CD4-positive, alpha-beta T cell (primary cell): Measurements from ENCODE around the gene RBM33. TPM values are rescaled to one million over a fixed set of nuclear protein-coding genes. Genes with fewer than 3 reads are reported as not detected.

Source experiments
- ATAC-seq: fragments of 200-7000 bp; cut with Tn5 transposase; one replicate; pipeline ENCODE4 v1.10.0; 2022; ENCODE audit warnings: mild to moderate bottlenecking; ENCODE audit not compliant: poor library complexity
- CTCF ChIA-PET: fragments of 350-600 bp; sonication (Branson Sonifier 250); formaldehyde crosslinking; loops from one replicate; lab custom pipeline; 2021; ENCODE audit warnings: antibody characterized with exemption, inconsistent platforms; lab: Charles Lee
- POLR2A ChIA-PET: fragments of 350-600 bp; sonication (Branson Sonifier 250); formaldehyde crosslinking; loops from one replicate; lab custom pipeline; 2021; ENCODE audit warnings: antibody characterized with exemption, inconsistent platforms; lab: Charles Lee
- DNase-seq, 14 experiments: peaks; one replicate each; pipeline ENCODE4 v3.0.0-alpha.2; 2013 to 2020; ENCODE audit warnings: mixed read lengths in 2 of 14
- H3K27ac ChIP-seq, 2 donors: one replicate each; pipeline versions ENCODE4 v1.5.1 to v1.7.0; 2013; ENCODE audit warnings: low read length in 2 of 2, low read depth in 1 of 2, mild to moderate bottlenecking in 1 of 2
- H3K27me3 ChIP-seq, 2 experiments: 1 replicate in 1 of 2; 2 replicates in 1 of 2; pipeline versions ENCODE4 v1.6.1 to v1.7.0; 2013; ENCODE audit warnings: low read length in 2 of 2, control low read depth in 1 of 2, mild to moderate bottlenecking in 1 of 2, moderate library complexity in 1 of 2; ENCODE audit not compliant: insufficient read depth in 2 of 2, control insufficient read depth in 1 of 2
- H3K36me3 ChIP-seq: one replicate; pipeline ENCODE4 v1.6.1; 2013; ENCODE audit warnings: low read length, control low read depth; ENCODE audit not compliant: insufficient read depth
- H3K4me1 ChIP-seq: one replicate; pipeline ENCODE4 v1.6.1; 2013; ENCODE audit warnings: low read length, control low read depth; ENCODE audit not compliant: insufficient read depth
- H3K4me3 ChIP-seq: one replicate; pipeline ENCODE4 v1.5.1; 2013; ENCODE audit warnings: mild to moderate bottlenecking, low read length, moderate library complexity
- H3K9me3 ChIP-seq, 2 experiments: 1 replicate in 1 of 2; 2 replicates in 1 of 2; pipeline versions ENCODE4 v1.6.1 to v1.7.0; 2013; ENCODE audit warnings: low read length in 2 of 2, mild to moderate bottlenecking in 2 of 2, control low read depth in 1 of 2, moderate library complexity in 1 of 2; ENCODE audit not compliant: control insufficient read depth in 1 of 2, insufficient read depth in 1 of 2
- H3K27ac Mint-ChIP-seq: one replicate; pipeline ENCODE4 v1.8.0; 2020; ENCODE audit warnings: mixed read lengths
- H3K27me3 Mint-ChIP-seq: one replicate; pipeline ENCODE4 v1.8.0; 2021; ENCODE audit warnings: mixed read lengths
- H3K36me3 Mint-ChIP-seq: one replicate; pipeline ENCODE4 v1.8.0; 2021; ENCODE audit warnings: low read depth, mixed read lengths
- H3K4me1 Mint-ChIP-seq: one replicate; pipeline ENCODE4 v1.8.0; 2021; ENCODE audit warnings: low read depth, mixed read lengths
- H3K4me3 Mint-ChIP-seq: one replicate; pipeline ENCODE4 v1.8.0; 2020; ENCODE audit warnings: mild to moderate bottlenecking, mixed read lengths
- H3K9me3 Mint-ChIP-seq: one replicate; pipeline ENCODE4 v1.8.0; 2020; ENCODE audit warnings: mixed read lengths
- intact Hi-C, 2 experiments: fragments of 100-400 bp; cut with DNase I in 1 of 2; cut with micrococcal nuclease in 1 of 2; formaldehyde crosslinking; loops; one replicate each; pipeline versions ENCODE4 v1.15.1 to v1.9.0; 2023 to 2025; cut with DNase I, micrococcal nuclease
- total RNA-seq, 174 experiments: library from RNA in 2 of 174; stranded (reverse) in 2 of 174; gene quantifications; one replicate each; pipeline ENCODE4 v1.2.3 and lab custom pipeline; 2021 to 2026
- TF ChIP-seq, protein P1 (sequence below): fragments of 200-600 bp; IDR thresholded peaks from one replicate; pipeline ENCODE4 v1.8.0; 2022; ENCODE audit warnings: antibody characterized with exemption, mild to moderate bottlenecking

The RBM33 gene
- total RNA-seq, 2 experiments from 2014 or later, result 178 to 184 TPM

DNA sequence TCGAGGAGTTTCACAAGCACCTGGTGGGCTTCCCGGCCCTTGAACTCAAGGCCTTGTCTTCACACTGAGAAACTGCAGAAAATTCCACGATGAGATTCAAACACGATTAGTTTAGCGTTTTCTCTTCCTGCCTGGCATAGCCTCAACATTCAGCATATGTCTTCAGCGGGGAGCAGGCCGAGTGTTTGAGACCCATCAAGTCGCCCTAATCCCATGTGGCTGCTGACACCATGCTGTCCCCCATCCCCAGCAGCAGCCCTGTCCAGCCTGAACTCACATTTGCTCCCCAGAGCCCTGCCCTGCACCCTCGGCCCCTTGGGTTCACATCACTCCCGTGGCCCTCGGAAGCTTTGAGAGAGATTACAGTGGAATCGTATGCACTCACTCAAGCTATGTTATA is 35.3 kb upstream of the RBM33 start:
- H3K27me3 ChIP-seq, result no peaks in the 10 kb centered on the region
- ChIA-PET POLR2A (no interaction called here), CTCF (no interaction called here)
- Mint-ChIP-seq H3K4me3 (no peak overlapping the region), H3K36me3 (no peaks in the 10 kb centered on the region), H3K4me1 (no peaks in the 10 kb centered on the region), H3K9me3 (no peaks in the 10 kb centered on the region), H3K27me3 (peaks cover 5% of the 10 kb centered on the region), H3K27ac (no peak overlapping the region)
- no peak for DNase-seq
- ATAC-seq, result no peak
- H3K9me3 ChIP-seq, result no peaks in the 10 kb centered on the region
- H3K4me3 ChIP-seq, result no peak overlapping the region
- intact Hi-C loops, result no loop called here
- no peaks in the 10 kb centered on the region for H3K36me3 ChIP-seq
- H3K27ac ChIP-seq, result no peak overlapping the region
- TF ChIP-seq, protein P1, sequence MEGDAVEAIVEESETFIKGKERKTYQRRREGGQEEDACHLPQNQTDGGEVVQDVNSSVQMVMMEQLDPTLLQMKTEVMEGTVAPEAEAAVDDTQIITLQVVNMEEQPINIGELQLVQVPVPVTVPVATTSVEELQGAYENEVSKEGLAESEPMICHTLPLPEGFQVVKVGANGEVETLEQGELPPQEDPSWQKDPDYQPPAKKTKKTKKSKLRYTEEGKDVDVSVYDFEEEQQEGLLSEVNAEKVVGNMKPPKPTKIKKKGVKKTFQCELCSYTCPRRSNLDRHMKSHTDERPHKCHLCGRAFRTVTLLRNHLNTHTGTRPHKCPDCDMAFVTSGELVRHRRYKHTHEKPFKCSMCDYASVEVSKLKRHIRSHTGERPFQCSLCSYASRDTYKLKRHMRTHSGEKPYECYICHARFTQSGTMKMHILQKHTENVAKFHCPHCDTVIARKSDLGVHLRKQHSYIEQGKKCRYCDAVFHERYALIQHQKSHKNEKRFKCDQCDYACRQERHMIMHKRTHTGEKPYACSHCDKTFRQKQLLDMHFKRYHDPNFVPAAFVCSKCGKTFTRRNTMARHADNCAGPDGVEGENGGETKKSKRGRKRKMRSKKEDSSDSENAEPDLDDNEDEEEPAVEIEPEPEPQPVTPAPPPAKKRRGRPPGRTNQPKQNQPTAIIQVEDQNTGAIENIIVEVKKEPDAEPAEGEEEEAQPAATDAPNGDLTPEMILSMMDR, result no peak
- no peaks in the 10 kb centered on the region for H3K4me1 ChIP-seq

DNA sequence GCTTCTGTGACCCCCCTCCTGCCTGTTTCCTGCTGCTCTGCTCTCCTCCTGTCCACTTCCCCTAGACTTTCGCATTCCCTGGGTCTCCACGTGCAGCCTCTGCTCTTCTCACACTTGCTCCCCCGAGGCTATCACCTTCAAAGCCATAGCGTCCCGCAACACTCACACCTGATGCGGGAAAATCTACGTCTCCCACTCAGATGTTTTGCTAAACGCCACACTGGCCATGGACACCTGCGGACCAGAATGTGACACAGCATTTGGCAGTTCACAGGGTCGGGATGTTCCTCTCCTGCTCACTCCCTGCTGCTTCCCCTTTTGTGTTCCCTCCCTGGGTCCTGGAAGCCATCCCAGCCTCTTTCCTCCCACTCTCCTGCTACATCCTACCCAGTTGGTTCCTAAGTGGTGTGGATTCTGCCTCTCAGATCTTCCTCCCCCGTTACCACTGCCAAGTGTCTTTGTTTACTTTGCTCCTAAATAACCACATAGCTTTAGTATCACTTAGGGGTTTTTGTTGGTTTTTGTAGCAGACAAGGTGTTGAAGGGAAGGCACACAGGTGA is 33.7 kb upstream of the RBM33 start:
- ChIA-PET CTCF (no interaction called here), POLR2A (no interaction called here)
- intact Hi-C loops, result no loop called here
- Histone ChIP-seq H3K27ac (no peak overlapping the region), H3K9me3 (peaks cover 0 to 4% of the 10 kb centered on the region in 2 experiments), H3K4me3 (no peak overlapping the region), H3K4me1 (no peaks in the 10 kb centered on the region), H3K36me3 (no peaks in the 10 kb centered on the region), H3K27me3 (no peaks in the 10 kb centered on the region)
- ATAC-seq (no peak), DNase-seq (no peak)
- Mint-ChIP-seq H3K4me3 (no peak overlapping the region), H3K27ac (no peak overlapping the region), H3K9me3 (no peaks in the 10 kb centered on the region), H3K4me1 (no peaks in the 10 kb centered on the region), H3K36me3 (no peaks in the 10 kb centered on the region), H3K27me3 (peaks cover 5% of the 10 kb centered on the region)
- TF ChIP-seq, protein P1, result no peak

DNA sequence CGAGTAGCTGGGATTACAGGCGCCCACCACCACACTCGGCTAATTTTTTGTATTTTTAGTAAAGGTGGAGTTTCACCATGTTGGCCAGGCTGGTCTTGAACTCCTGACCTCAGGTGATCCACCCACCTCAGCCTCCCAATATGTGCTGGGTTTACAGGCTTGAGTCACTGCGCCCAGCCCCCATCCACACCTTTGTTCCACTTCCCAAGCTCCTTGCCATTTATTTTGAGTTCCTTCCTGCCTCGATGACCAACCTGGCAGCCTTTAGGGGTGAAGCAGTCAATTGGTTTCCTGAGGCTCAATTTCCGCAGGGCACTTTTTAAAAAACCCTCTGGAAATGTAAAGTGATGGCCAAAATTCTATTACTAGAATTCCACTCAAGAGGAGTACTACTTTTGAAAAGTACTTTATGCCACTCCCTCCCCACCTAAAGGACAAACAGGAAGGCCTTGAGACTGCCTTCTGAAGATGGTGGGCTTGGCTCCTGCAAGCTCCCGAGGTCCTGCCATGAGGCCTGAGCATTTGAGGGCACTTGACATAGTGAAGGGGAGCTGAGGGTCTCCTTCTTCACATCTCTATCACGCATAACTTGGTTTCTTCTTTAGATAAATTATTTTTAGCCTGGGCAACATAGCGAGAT is 32.5 kb upstream of the RBM33 start:
- DNase-seq (no peak), ATAC-seq (no peak)
- ChIA-PET POLR2A (no interaction called here), CTCF (no interaction called here)
- no peak overlapping the region for H3K27ac ChIP-seq
- peaks cover 0 to 4% of the 10 kb centered on the region in 2 experiments for H3K9me3 ChIP-seq
- Mint-ChIP-seq H3K4me1 (no peaks in the 10 kb centered on the region), H3K36me3 (no peaks in the 10 kb centered on the region), H3K27ac (no peak overlapping the region), H3K4me3 (no peak overlapping the region), H3K9me3 (no peaks in the 10 kb centered on the region), H3K27me3 (peaks cover 5% of the 10 kb centered on the region)
- intact Hi-C loops, result no loop called here
- no peak overlapping the region for H3K4me3 ChIP-seq
- no peaks in the 10 kb centered on the region for H3K36me3 ChIP-seq
- TF ChIP-seq, protein P1, result no peak
- no peaks in the 10 kb centered on the region for H3K4me1 ChIP-seq
- no peaks in the 10 kb centered on the region for H3K27me3 ChIP-seq
